ENCODE measurements around the gene ZBTB33. TPM values are rescaled to one million over a fixed set of nuclear protein-coding genes. Genes with fewer than 3 reads are reported as not detected.
A peak's percentile ranks its signal among the peaks of the same experiment; 100 is the strongest.

The ZBTB33 gene
- total RNA-seq, 3 donors from 2014 or later = 10.7 to 12.9 (median 11.4) TPM

- no peaks in the 10 kb centered on the region for H3K36me3 Mint-ChIP-seq (ENCODE audit: insufficient read depth)
- no peaks in the 10 kb centered on the region for H3K27me3 Mint-ChIP-seq (ENCODE audit: low read depth)
- H3K9me3 Mint-ChIP-seq = no peaks in the 10 kb centered on the region
- ATAC-seq = no peak
- H3K4me3 Mint-ChIP-seq = no peak overlapping the region
- no peaks in the 10 kb centered on the region for H3K4me1 Mint-ChIP-seq (ENCODE audit: low read depth)
- no peak for DNase-seq
These were observed 32.1 kb downstream of the ZBTB33 start for GRCh38 chrX:120282697-120283096.

- no peaks in the 10 kb centered on the region for H3K4me1 Mint-ChIP-seq (ENCODE audit: low read depth)
- H3K4me3 Mint-ChIP-seq = no peak overlapping the region
- DNase-seq (no peak), ATAC-seq (no peak)
- no peaks in the 10 kb centered on the region for H3K27me3 Mint-ChIP-seq (ENCODE audit: low read depth)
- no peaks in the 10 kb centered on the region for H3K36me3 Mint-ChIP-seq (ENCODE audit: insufficient read depth)
- H3K9me3 Mint-ChIP-seq = no peaks in the 10 kb centered on the region
These were observed 36.3 kb downstream of the ZBTB33 start for GRCh38 chrX:120286733-120287512.

GRCh38 chrX:120287513-120288112, 37.0 kb downstream of the ZBTB33 start:
- ATAC-seq = no peak
- Mint-ChIP-seq H3K27me3 (ENCODE audit: low read depth) (no peaks in the 10 kb centered on the region), H3K9me3 (no peaks in the 10 kb centered on the region), H3K4me3 (no peak overlapping the region), H3K4me1 (ENCODE audit: low read depth) (no peaks in the 10 kb centered on the region), H3K36me3 (ENCODE audit: insufficient read depth) (no peaks in the 10 kb centered on the region)
- DNase-seq = no peak

GRCh38 chrX:120290107-120290506, 39.5 kb downstream of the ZBTB33 start:
- Mint-ChIP-seq H3K9me3 (no peaks in the 10 kb centered on the region), H3K4me3 (no peak overlapping the region), H3K36me3 (ENCODE audit: insufficient read depth) (no peaks in the 10 kb centered on the region), H3K27me3 (ENCODE audit: low read depth) (no peaks in the 10 kb centered on the region), H3K4me1 (ENCODE audit: low read depth) (peaks cover 3% of the 10 kb centered on the region)
- DNase-seq (no peak), ATAC-seq (no peak)

GRCh38 chrX:120291211-120291610, 40.6 kb downstream of the ZBTB33 start:
- Mint-ChIP-seq H3K9me3 (no peaks in the 10 kb centered on the region), H3K36me3 (ENCODE audit: insufficient read depth) (no peaks in the 10 kb centered on the region), H3K4me3 (no peak overlapping the region), H3K4me1 (ENCODE audit: low read depth) (peaks cover 6% of the 10 kb centered on the region), H3K27me3 (ENCODE audit: low read depth) (no peaks in the 10 kb centered on the region)
- no peak for ATAC-seq
- no peak for DNase-seq

GRCh38 chrX:120293015-120293414, 42.4 kb downstream of the ZBTB33 start:
- H3K9me3 Mint-ChIP-seq = no peaks in the 10 kb centered on the region
- H3K27me3 Mint-ChIP-seq (ENCODE audit: low read depth) = no peaks in the 10 kb centered on the region
- no peaks in the 10 kb centered on the region for H3K36me3 Mint-ChIP-seq (ENCODE audit: insufficient read depth)
- H3K4me3 Mint-ChIP-seq = no peak overlapping the region
- H3K4me1 Mint-ChIP-seq (ENCODE audit: low read depth) = peaks cover 6% of the 10 kb centered on the region
- ATAC-seq = no peak
- DNase-seq = no peak

GRCh38 chrX:120294651-120295050, 44.0 kb downstream of the ZBTB33 start:
- Mint-ChIP-seq H3K9me3 (no peaks in the 10 kb centered on the region), H3K36me3 (ENCODE audit: insufficient read depth) (no peaks in the 10 kb centered on the region), H3K4me1 (ENCODE audit: low read depth) (peaks cover 6% of the 10 kb centered on the region), H3K27me3 (ENCODE audit: low read depth) (no peaks in the 10 kb centered on the region), H3K4me3 (no peak overlapping the region)
- no peak for DNase-seq
- ATAC-seq = no peak

- peaks cover 18% of the 10 kb centered on the region for H3K4me1 Mint-ChIP-seq (ENCODE audit: low read depth)
- H3K9me3 Mint-ChIP-seq = no peaks in the 10 kb centered on the region
- no peak for ATAC-seq
- H3K36me3 Mint-ChIP-seq (ENCODE audit: insufficient read depth) = no peaks in the 10 kb centered on the region
- DNase-seq = no peak
- H3K4me3 Mint-ChIP-seq = no peak overlapping the region
- no peaks in the 10 kb centered on the region for H3K27me3 Mint-ChIP-seq (ENCODE audit: low read depth)
These were observed 47.3 kb downstream of the ZBTB33 start for GRCh38 chrX:120297923-120298322.

GRCh38 chrX:120299928-120300327, 49.3 kb downstream of the ZBTB33 start:
- DNase-seq = no peak
- no peaks in the 10 kb centered on the region for H3K27me3 Mint-ChIP-seq (ENCODE audit: low read depth)
- no peak for ATAC-seq
- H3K9me3 Mint-ChIP-seq = no peaks in the 10 kb centered on the region
- peaks cover 17% of the 10 kb centered on the region for H3K4me1 Mint-ChIP-seq (ENCODE audit: low read depth)
- no peak overlapping the region for H3K4me3 Mint-ChIP-seq
- no peaks in the 10 kb centered on the region for H3K36me3 Mint-ChIP-seq (ENCODE audit: insufficient read depth)

GRCh38 chrX:120301497-120301896, 50.9 kb downstream of the ZBTB33 start:
- Mint-ChIP-seq H3K4me1 (ENCODE audit: low read depth) (peaks cover 16% of the 10 kb centered on the region), H3K27me3 (ENCODE audit: low read depth) (no peaks in the 10 kb centered on the region), H3K36me3 (ENCODE audit: insufficient read depth) (no peaks in the 10 kb centered on the region), H3K9me3 (no peaks in the 10 kb centered on the region), H3K4me3 (no peak overlapping the region)
- ATAC-seq (no peak), DNase-seq (no peak)

GRCh38 chrX:120301960-120302359, 51.3 kb downstream of the ZBTB33 start:
- Mint-ChIP-seq H3K27me3 (ENCODE audit: low read depth) (peaks cover under 1% of the 10 kb centered on the region), H3K4me3 (no peak overlapping the region), H3K4me1 (ENCODE audit: low read depth) (peaks cover 19% of the 10 kb centered on the region), H3K9me3 (no peaks in the 10 kb centered on the region), H3K36me3 (ENCODE audit: insufficient read depth) (no peaks in the 10 kb centered on the region)
- ATAC-seq (no peak), DNase-seq (no peak)

GRCh38 chrX:120302434-120302833, 51.8 kb downstream of the ZBTB33 start:
- no peak for DNase-seq
- Mint-ChIP-seq H3K9me3 (no peaks in the 10 kb centered on the region), H3K4me3 (peak overlapping the region; percentile 34), H3K27me3 (ENCODE audit: low read depth) (peaks cover 2% of the 10 kb centered on the region), H3K36me3 (ENCODE audit: insufficient read depth) (no peaks in the 10 kb centered on the region), H3K4me1 (ENCODE audit: low read depth) (peaks cover 19% of the 10 kb centered on the region)
- ATAC-seq = peak; percentile 48 to 73

GRCh38 chrX:120304256-120304655, 53.6 kb downstream of the ZBTB33 start:
- peaks cover 19% of the 10 kb centered on the region for H3K4me1 Mint-ChIP-seq (ENCODE audit: low read depth)
- peaks cover 2% of the 10 kb centered on the region for H3K27me3 Mint-ChIP-seq (ENCODE audit: low read depth)
- no peak overlapping the region for H3K4me3 Mint-ChIP-seq
- ATAC-seq (no peak), DNase-seq (no peak)
- no peaks in the 10 kb centered on the region for H3K9me3 Mint-ChIP-seq
- no peaks in the 10 kb centered on the region for H3K36me3 Mint-ChIP-seq (ENCODE audit: insufficient read depth)

GRCh38 chrX:120305531-120306141, 55.0 kb downstream of the ZBTB33 start:
- no peaks in the 10 kb centered on the region for H3K36me3 Mint-ChIP-seq (ENCODE audit: insufficient read depth)
- H3K27me3 Mint-ChIP-seq (ENCODE audit: low read depth) = peaks cover 12% of the 10 kb centered on the region
- ATAC-seq = no peak
- H3K4me1 Mint-ChIP-seq (ENCODE audit: low read depth) = peaks cover 31% of the 10 kb centered on the region
- DNase-seq = no peak
- H3K4me3 Mint-ChIP-seq = no peak overlapping the region
- H3K9me3 Mint-ChIP-seq = no peaks in the 10 kb centered on the region

- no peaks in the 10 kb centered on the region for H3K9me3 Mint-ChIP-seq
- no peaks in the 10 kb centered on the region for H3K36me3 Mint-ChIP-seq (ENCODE audit: insufficient read depth)
- H3K4me3 Mint-ChIP-seq = no peak overlapping the region
- ATAC-seq = no peak
- H3K27me3 Mint-ChIP-seq (ENCODE audit: low read depth) = peaks cover 12% of the 10 kb centered on the region
- H3K4me1 Mint-ChIP-seq (ENCODE audit: low read depth) = peaks cover 33% of the 10 kb centered on the region
- DNase-seq = no peak
These were observed 56.0 kb downstream of the ZBTB33 start for GRCh38 chrX:120306630-120307029.

All from activated T-cell treated with anti-CD3 and anti-CD28 coated beads, Interleukin-2, amount 50 U/mL, for 4 hours (primary cell).